A673 (cell line): ENCODE data around the gene FGFBP2. TPM values are rescaled to one million over a fixed set of nuclear protein-coding genes. Genes with fewer than 3 reads are reported as not detected.

Source experiments
- BruUV-seq: library from RNA; stranded (reverse); fragments of 400-500 nt; replicated peaks from 2 replicates; lab custom pipeline; 2021; lab: Mats Ljungman, UMichigan
- CTCF ChIA-PET: fragments of 300-600 bp; sonication (Branson Sonifier 250); formaldehyde crosslinking; loops from one replicate; lab custom pipeline; 2022; ENCODE audit warnings: antibody characterized with exemption; lab: Charles Lee
- POLR2A ChIA-PET: fragments of 300-600 bp; sonication (Branson Sonifier 250); formaldehyde crosslinking; loops from one replicate; lab custom pipeline; 2022; ENCODE audit warnings: antibody characterized with exemption; ENCODE audit not compliant: low non-redundant PET; lab: Charles Lee
- DNase-seq: peaks from one replicate; pipeline ENCODE4 v3.0.0-alpha.2; 2015; ENCODE audit warnings: low spot score
- H3K27ac ChIP-seq: fragments of 200-600 bp; sonication (generic); 2 replicates; pipeline ENCODE4 v1.5.1; 2016; ENCODE audit warnings: mixed run types, low read depth, mild to moderate bottlenecking, mixed read lengths, antibody characterized with exemption, low read length; ENCODE audit not compliant: poor library complexity, severe bottlenecking
- H3K27me3 ChIP-seq: fragments of 200-600 bp; sonication (generic); replicated peaks from 2 replicates; pipeline ENCODE4 v1.6.1; 2017; ENCODE audit warnings: mixed run types, low read depth, mild to moderate bottlenecking, mixed read lengths, antibody characterized with exemption, low read length; ENCODE audit not compliant: insufficient read depth, poor library complexity
- H3K36me3 ChIP-seq: fragments of 200-600 bp; sonication (generic); 2 replicates; pipeline ENCODE4 v1.6.1; 2016; ENCODE audit warnings: mixed run types, mild to moderate bottlenecking, mixed read lengths, antibody characterized with exemption, low read length; ENCODE audit not compliant: insufficient read depth, poor library complexity, severe bottlenecking
- H3K4me1 ChIP-seq: fragments of 200-600 bp; sonication (generic); 2 replicates; pipeline ENCODE4 v1.6.1; 2017; ENCODE audit warnings: mixed run types, mild to moderate bottlenecking, mixed read lengths, antibody characterized with exemption, low read length; ENCODE audit not compliant: insufficient read depth, poor library complexity, severe bottlenecking
- H3K4me3 ChIP-seq: fragments of 200-600 bp; sonication (generic); 2 replicates; pipeline ENCODE4 v1.5.1; 2016; ENCODE audit warnings: low read depth, mixed run types, mild to moderate bottlenecking, mixed read lengths, low read length; ENCODE audit not compliant: poor library complexity, severe bottlenecking
- H3K9me3 ChIP-seq: fragments of 200-600 bp; sonication (generic); 2 replicates; pipeline ENCODE4 v1.6.1; 2016; ENCODE audit warnings: mixed run types, low read depth, mild to moderate bottlenecking, mixed read lengths, antibody characterized with exemption, low read length; ENCODE audit not compliant: poor library complexity, severe bottlenecking
- EZH2 ChIP-seq: fragments of 200-600 bp; sonication (generic); IDR thresholded peaks from 2 replicates; pipeline ENCODE4 v1.6.1; 2017; ENCODE audit warnings: borderline replicate concordance, low read depth, mild to moderate bottlenecking, mixed read lengths, antibody characterized with exemption, low read length; ENCODE audit not compliant: poor library complexity, severe bottlenecking
- intact Hi-C: fragments of 100-400 bp; cut with micrococcal nuclease; formaldehyde crosslinking; loops from one replicate; pipeline ENCODE4 v1.10.0; 2022; ENCODE audit not compliant: unreplicated experiment
- total RNA-seq: library from RNA; stranded (reverse); gene quantifications from 2 replicates; pipeline ENCODE4 v1.2.3, GENCODE V29; 2021
- TF ChIP-seq, protein P1 (sequence below): fragments of 300-800, 200-600 bp; sonication (generic); conservative IDR thresholded peaks from 2 replicates; pipeline ENCODE4 v1.5.1; 2017; ENCODE audit warnings: low read depth, mild to moderate bottlenecking, antibody characterized with exemption, low read length, moderate library complexity, mixed read lengths

FGFBP2 gene
- total RNA-seq, 1 experiment from 2014 or later = not detected

DNA sequence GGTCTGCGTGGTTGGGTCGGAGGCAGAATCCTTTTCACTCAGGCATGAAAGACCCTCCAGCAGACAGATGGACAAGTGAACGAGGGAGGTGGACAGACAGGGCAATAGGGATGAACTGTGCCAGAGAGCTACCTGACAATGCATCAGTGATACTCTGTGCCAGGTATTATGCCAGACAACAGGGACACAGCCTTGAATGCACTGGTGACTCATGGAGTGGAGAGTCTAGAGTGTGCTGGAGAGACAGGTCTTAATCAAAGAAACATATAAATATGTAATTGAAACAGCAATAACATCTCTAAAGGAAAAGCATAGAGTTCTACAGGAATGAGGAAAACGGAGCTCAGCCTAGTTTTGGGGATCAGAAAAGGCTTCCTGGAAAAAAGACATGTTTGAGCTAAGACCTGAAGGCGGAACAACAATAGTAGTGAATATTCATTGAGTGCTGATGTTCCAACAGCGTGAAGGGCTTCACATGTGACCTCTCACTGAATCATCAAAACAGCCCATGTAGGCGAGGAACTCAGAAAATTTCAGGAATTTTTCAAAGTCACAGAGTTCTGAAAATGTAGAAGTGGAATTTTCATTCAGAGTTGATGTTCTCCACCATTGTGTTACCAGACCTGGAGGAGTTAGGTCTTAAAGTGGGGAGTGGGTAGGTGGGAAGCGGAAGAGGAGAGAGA is 20.0 kb upstream of the FGFBP2 start:
- Histone ChIP-seq H3K4me1 (no peaks in the 10 kb centered on the region), H3K9me3 (no peaks in the 10 kb centered on the region), H3K4me3 (no peak overlapping the region), H3K27ac (no peak overlapping the region), H3K27me3 (no peaks in the 10 kb centered on the region), H3K36me3 (no peaks in the 10 kb centered on the region)
- CTCF ChIA-PET = no interaction called here
- POLR2A ChIA-PET = no interaction called here
- no peak for DNase-seq
- no TSS peak for BruUV-seq
- intact Hi-C loops = no loop called here
- no peak for TF ChIP-seq EZH2
- TF ChIP-seq, protein P1, sequence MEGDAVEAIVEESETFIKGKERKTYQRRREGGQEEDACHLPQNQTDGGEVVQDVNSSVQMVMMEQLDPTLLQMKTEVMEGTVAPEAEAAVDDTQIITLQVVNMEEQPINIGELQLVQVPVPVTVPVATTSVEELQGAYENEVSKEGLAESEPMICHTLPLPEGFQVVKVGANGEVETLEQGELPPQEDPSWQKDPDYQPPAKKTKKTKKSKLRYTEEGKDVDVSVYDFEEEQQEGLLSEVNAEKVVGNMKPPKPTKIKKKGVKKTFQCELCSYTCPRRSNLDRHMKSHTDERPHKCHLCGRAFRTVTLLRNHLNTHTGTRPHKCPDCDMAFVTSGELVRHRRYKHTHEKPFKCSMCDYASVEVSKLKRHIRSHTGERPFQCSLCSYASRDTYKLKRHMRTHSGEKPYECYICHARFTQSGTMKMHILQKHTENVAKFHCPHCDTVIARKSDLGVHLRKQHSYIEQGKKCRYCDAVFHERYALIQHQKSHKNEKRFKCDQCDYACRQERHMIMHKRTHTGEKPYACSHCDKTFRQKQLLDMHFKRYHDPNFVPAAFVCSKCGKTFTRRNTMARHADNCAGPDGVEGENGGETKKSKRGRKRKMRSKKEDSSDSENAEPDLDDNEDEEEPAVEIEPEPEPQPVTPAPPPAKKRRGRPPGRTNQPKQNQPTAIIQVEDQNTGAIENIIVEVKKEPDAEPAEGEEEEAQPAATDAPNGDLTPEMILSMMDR = no peak

DNA sequence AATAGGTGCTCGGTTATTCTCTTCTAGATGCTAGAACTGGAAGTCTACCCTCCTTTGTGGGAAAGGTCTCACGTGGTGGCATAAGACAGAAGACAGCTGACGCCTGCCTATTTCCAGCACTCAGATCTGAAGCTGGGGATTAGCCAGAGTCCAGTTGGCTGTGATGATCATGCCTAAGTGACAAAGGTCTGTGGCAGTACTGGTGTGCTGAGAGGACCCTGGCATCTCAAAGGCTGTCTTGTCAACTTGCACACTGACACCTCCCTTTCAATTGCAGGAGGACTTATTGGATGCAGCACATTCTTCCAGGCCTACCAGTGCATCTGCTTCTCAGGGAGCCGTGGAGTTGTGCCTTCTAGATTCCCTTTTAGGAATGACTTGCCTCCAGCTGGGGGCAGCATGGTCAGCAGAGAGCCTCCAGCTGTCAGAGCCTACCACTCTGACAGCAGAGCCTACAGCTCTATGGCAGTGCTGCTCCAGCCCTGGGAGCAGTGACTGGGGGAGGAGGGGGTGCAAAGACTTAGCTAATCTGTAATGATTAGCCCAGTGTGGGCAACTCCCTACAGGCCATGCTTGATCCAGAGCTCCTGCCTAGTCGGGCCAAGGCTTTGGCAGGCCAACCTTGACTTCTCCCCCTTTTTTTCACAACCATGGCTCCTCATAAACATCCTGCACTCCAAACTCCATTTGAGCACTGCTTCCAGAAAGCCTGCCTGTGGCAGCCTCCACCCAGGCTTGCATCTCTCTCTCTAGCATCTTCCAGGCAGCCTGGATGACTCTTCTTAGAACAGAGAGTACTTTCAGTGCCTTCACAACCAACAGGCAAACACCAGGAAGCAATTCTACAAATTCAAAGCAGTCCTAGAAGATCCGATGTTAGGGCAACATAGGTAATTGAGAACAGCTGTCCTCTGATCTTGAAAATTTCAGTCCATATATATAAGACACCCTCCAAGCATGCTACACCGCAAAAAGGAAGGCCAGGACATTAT is 13.8 kb upstream of the FGFBP2 start:
- no peak overlapping the region for H3K4me3 ChIP-seq
- ChIA-PET POLR2A (no interaction called here), CTCF (interaction anchor here (0.5 kb wide), 1 partner anchor 287 kb away, joined by 4 read pairs; no protein-coding TSS in a partner anchor)
- TF ChIP-seq, protein P1 = peak; percentile 33; the same call in 1 of the 2 replicates
- TF ChIP-seq EZH2 = no peak
- no TSS peak for BruUV-seq
- no peaks in the 10 kb centered on the region for H3K36me3 ChIP-seq
- no peaks in the 10 kb centered on the region for H3K4me1 ChIP-seq
- DNase-seq = peak; percentile 25
- intact Hi-C loops = no loop called here
- no peaks in the 10 kb centered on the region for H3K9me3 ChIP-seq
- H3K27me3 ChIP-seq = no peaks in the 10 kb centered on the region
- H3K27ac ChIP-seq = no peak overlapping the region

DNA sequence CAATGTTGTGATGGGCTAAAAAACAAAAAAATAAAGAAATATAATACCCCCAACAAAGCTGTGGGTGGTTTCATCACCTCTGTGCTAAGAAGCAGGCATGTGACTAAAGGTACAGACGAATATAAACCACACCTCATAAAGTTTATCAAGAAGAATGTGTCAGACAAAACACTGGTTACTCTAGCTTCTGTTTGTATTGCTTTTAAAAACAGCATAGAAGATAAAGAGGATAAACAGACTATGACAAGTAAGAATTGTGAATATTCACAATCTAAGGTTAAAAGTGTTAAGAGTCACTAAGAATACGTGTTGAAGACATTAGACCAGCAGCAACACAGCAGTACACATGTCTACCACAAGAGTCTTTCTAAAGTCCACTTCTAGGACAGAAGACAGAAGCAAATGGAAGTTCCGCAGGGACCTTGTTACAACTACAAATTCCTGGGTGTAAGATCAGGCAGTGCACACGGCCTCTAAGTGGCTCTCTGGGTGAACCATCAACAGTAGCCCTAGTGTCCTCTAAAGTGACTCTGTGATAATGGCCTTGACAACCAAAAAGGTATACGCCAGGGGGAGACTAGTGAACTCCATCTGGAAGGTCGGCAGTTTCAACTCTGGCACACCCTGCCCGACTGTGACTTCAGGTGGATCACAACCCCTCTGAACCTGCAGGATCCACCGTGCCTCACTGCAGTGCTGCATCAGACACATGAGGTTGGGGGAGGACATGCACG is 8.3 kb upstream of the FGFBP2 start:
- BruUV-seq = no TSS peak

More for the DNA sequence above, 8.3 kb upstream of the FGFBP2 start:
- Histone ChIP-seq H3K27ac (no peak overlapping the region), H3K4me1 (no peaks in the 10 kb centered on the region), H3K9me3 (no peaks in the 10 kb centered on the region), H3K27me3 (no peaks in the 10 kb centered on the region), H3K36me3 (no peaks in the 10 kb centered on the region), H3K4me3 (no peak overlapping the region)
- intact Hi-C loops = no loop called here
- ChIA-PET CTCF (no interaction called here), POLR2A (no interaction called here)
- DNase-seq = no peak
- TF ChIP-seq, protein P1 = no peak
- no peak for TF ChIP-seq EZH2
